Endothelial cell of umbilical vein (primary cell): ENCODE results near the gene ICAM5.

Source experiments
- CTCF ChIP-seq, 2 donors: IDR thresholded peaks; 1 replicate in 1 of 2; 2 replicates in 1 of 2; pipeline ENCODE4 v1.5.1; 2011; ENCODE audit warnings: low read length in 2 of 2, mild to moderate bottlenecking in 2 of 2, moderate library complexity in 2 of 2, control low read depth in 1 of 2, inconsistent platforms in 1 of 2, low read depth in 1 of 2; ENCODE audit not compliant: insufficient read depth in 1 of 2; ENCODE audit errors: extremely low read depth in 1 of 2
- FOS ChIP-seq: IDR thresholded peaks from 2 replicates; pipeline ENCODE4 v1.6.1; 2011; ENCODE audit warnings: mild to moderate bottlenecking, low read length, moderate library complexity, borderline replicate concordance; ENCODE audit not compliant: insufficient read depth
- MAX ChIP-seq: IDR thresholded peaks from 2 replicates; pipeline ENCODE4 v1.6.1; 2011; ENCODE audit not compliant: insufficient read depth, insufficient read length
- POLR2A ChIP-seq: IDR thresholded peaks from 2 replicates; pipeline ENCODE4 v1.6.1; 2012; ENCODE audit warnings: low read depth, mild to moderate bottlenecking, control low read depth, low read length

GRCh38 chr19:10305139-10305806 is 15.5 kb downstream of the ICAM5 start:
- TF ChIP-seq POLR2A: no peak
- no peak for TF ChIP-seq CTCF (IDR thresholded peaks at IDR 0.05; ENCODE audit: extremely low read depth in 1 of 2, insufficient read depth in 1 of 2, low read depth in 1 of 2, low read length in 2 of 2)
- TF ChIP-seq FOS: no peak
- TF ChIP-seq MAX: no peak
